ENCODE measurements around the gene KPTN.

The KPTN gene

GRCh38 chr19:47483800-47484690 is at the start of gene KPTN:
KPTN (minus strand) TSS chr19:47484219; CDS start chr19:47484160, 59 bp downstream.
- DNase-seq, result peak in 55 of 56 donors; percentile 38 to 97 (median 90)

GRCh38 chr19:47531640-47532387 is 47.8 kb upstream of the KPTN start:
- DNase-seq, result no peak

GRCh38 chr19:47529018-47529742 is 45.2 kb upstream of the KPTN start:
- DNase-seq, result no peak

- DNase-seq, result no peak
Measured at GRCh38 chr19:47526798-47527197, 42.8 kb upstream of the KPTN start.

GRCh38 chr19:47523473-47523872 is 39.5 kb upstream of the KPTN start:
- DNase-seq, result no peak

- DNase-seq, result no peak
Measured at GRCh38 chr19:47521473-47522180, 37.6 kb upstream of the KPTN start.

GRCh38 chr19:47520839-47521238 is 36.8 kb upstream of the KPTN start:
- DNase-seq, result no peak

GRCh38 chr19:47520343-47520806 is 36.4 kb upstream of the KPTN start:
- no peak for DNase-seq

GRCh38 chr19:47518854-47519253 is 34.8 kb upstream of the KPTN start:
- no peak for DNase-seq

GRCh38 chr19:47518139-47518538 is 34.1 kb upstream of the KPTN start:
- DNase-seq, result no peak

GRCh38 chr19:47514869-47515588 is 31.0 kb upstream of the KPTN start, which contains the start of gene NAPA:
NAPA (minus strand) TSS chr19:47515063; CDS start chr19:47514940, 123 bp downstream.
- DNase-seq, result peak; percentile 97 to 100 (median 100)

- no peak for DNase-seq
Measured at GRCh38 chr19:47514151-47514868, 30.3 kb upstream of the KPTN start.

- no peak for DNase-seq
Measured at GRCh38 chr19:47512948-47513319, 28.9 kb upstream of the KPTN start.

GRCh38 chr19:47512183-47512947 is 28.3 kb upstream of the KPTN start:
- no peak for DNase-seq

GRCh38 chr19:47511681-47512080 is 27.7 kb upstream of the KPTN start:
- DNase-seq, result no peak

- DNase-seq, result no peak
Measured at GRCh38 chr19:47511128-47511517, 27.1 kb upstream of the KPTN start.

GRCh38 chr19:47510516-47511127 is 26.6 kb upstream of the KPTN start:
- DNase-seq, result peak in 12 of 56 donors; percentile 3 to 45 (median 22)

- DNase-seq, result peak in 29 of 56 donors; percentile 8 to 54 (median 31)
Measured at GRCh38 chr19:47509973-47510372, 26.0 kb upstream of the KPTN start.
